Upper lobe of left lung (tissue), 4 donors: ENCODE results near the gene DLG2.
A peak's percentile ranks its signal among the peaks of the same experiment; 100 is the strongest.

Experiments
- CTCF ChIP-seq, 6 experiments: fragments of 450-650 bp in 4 of 6; fragments of 200-600 bp in 2 of 6; sonication (generic) in 2 of 6; IDR thresholded peaks; one replicate each; pipeline ENCODE4 v1.5.1; 2016 to 2019; ENCODE audit warnings: antibody characterized with exemption in 6 of 6
- EP300 ChIP-seq, 4 donors: sonication (generic); formaldehyde crosslinking; IDR thresholded peaks; one replicate each; pipeline ENCODE4 v1.5.1; 2017; ENCODE audit warnings: antibody characterized with exemption in 4 of 4, control low read depth in 2 of 4
- POLR2A ChIP-seq, 4 donors: fragments of 450-650 bp; IDR thresholded peaks; one replicate each; pipeline ENCODE4 v1.5.1; 2016 to 2017; ENCODE audit warnings: antibody characterized with exemption in 4 of 4, mild to moderate bottlenecking in 2 of 4

- TF ChIP-seq CTCF (IDR thresholded peaks at IDR 0.05) (peak in 1 of 6 experiments; percentile 16), EP300 (IDR thresholded peaks at IDR 0.05) (no peak), POLR2A (IDR thresholded peaks at IDR 0.05) (no peak)
These were observed 444.4 kb downstream of the DLG2 start for GRCh38 chr11:85182441-85183387.
